HepG2 (cell line): Measurements from ENCODE around the gene CPA2. TPM values are rescaled to one million over a fixed set of nuclear protein-coding genes. Genes with fewer than 3 reads are reported as not detected.

Source experiments
- ATAC-seq: fragments of 200-7000 bp; cut with Tn5 transposase; 3 replicates; pipeline ENCODE4 v1.9.1; 2020; ENCODE audit warnings: mild to moderate bottlenecking, moderate library complexity
- BruUV-seq: library from RNA; stranded (reverse); fragments of 400-500 nt; replicated peaks from 2 replicates; lab custom pipeline; 2021; lab: Mats Ljungman, UMichigan
- CTCF ChIA-PET: fragments of 300-600 bp; formaldehyde crosslinking; extraction: SDS; loops from one replicate; lab custom pipeline; 2021; ENCODE audit warnings: low total read pairs, inconsistent platforms, low intra/inter-chr PET ratio; lab: Yijun Ruan, JAX
- POLR2A ChIA-PET: fragments of 350-600 bp; sonication (Branson Sonifier 250); formaldehyde crosslinking; loops from one replicate; lab custom pipeline; 2020; ENCODE audit warnings: antibody characterized with exemption, inconsistent platforms; lab: Yijun Ruan, JAX
- DNase-seq: peaks from one replicate; pipeline ENCODE4 v3.0.0-alpha.2; 2015; ENCODE audit warnings: low spot score
- FAIRE-seq: peaks from 3 replicates; lab custom pipeline; 2011; peaks lifted over from hg19 to GRCh38; lab: Jason Lieb, UNC
- H2AFZ ChIP-seq: one replicate; pipeline ENCODE4 v1.6.1; 2011; ENCODE audit warnings: low read length, inconsistent platforms
- H3K27ac ChIP-seq: fragments of 300-600 bp; 3 replicates; pipeline ENCODE4 v1.8.0; 2011; ENCODE audit warnings: mixed run types, mild to moderate bottlenecking, mixed read lengths, low read length, inconsistent platforms; ENCODE audit not compliant: insufficient read depth; ENCODE audit errors: extremely low read length
- H3K27me3 ChIP-seq, 2 experiments: fragments of 200-600 bp in 1 of 2; 2 replicates in 1 of 2; 3 replicates in 1 of 2; pipeline versions ENCODE4 v1.6.0 to v1.8.0; 2011; ENCODE audit warnings: low read length in 2 of 2, mild to moderate bottlenecking in 2 of 2, moderate library complexity in 2 of 2, inconsistent platforms in 1 of 2; ENCODE audit not compliant: insufficient read depth in 2 of 2, control insufficient read depth in 1 of 2
- H3K36me3 ChIP-seq, 2 experiments: fragments of 200-600 bp in 1 of 2; replicated peaks in 1 of 2; 2 replicates in 1 of 2; 3 replicates in 1 of 2; pipeline versions ENCODE4 v1.5.1 to v1.8.0; 2011; ENCODE audit warnings: low read length in 2 of 2, inconsistent platforms in 1 of 2; ENCODE audit not compliant: insufficient read depth in 2 of 2, control insufficient read depth in 1 of 2
- H3K4me1 ChIP-seq: 2 replicates; pipeline ENCODE4 v1.5.1; 2012; ENCODE audit warnings: low read length, inconsistent platforms; ENCODE audit not compliant: insufficient read depth
- H3K4me2 ChIP-seq: 2 replicates; pipeline ENCODE4 v1.6.0; 2011; ENCODE audit warnings: low read depth, low read length, inconsistent platforms
- H3K4me3 ChIP-seq, 3 experiments: fragments of 200-600 bp in 1 of 3; sonication (generic), shearing (Covaris generic) in 1 of 3; replicated peaks in 1 of 3; 2 replicates each; pipeline ENCODE4 v1.5.1; 2011 to 2016; ENCODE audit warnings: low read length in 3 of 3, inconsistent platforms in 2 of 3, low read depth in 2 of 3, mild to moderate bottlenecking in 2 of 3, control low read depth in 1 of 3, mixed read lengths in 1 of 3; ENCODE audit not compliant: insufficient read depth in 1 of 3
- H3K79me2 ChIP-seq: one replicate; pipeline ENCODE4 v1.6.1; 2011; ENCODE audit warnings: low read length, inconsistent platforms; ENCODE audit not compliant: insufficient read depth
- H3K9ac ChIP-seq: 2 replicates; pipeline ENCODE4 v1.6.0; 2011; ENCODE audit warnings: mild to moderate bottlenecking, low read depth, low read length, inconsistent platforms; ENCODE audit not compliant: insufficient read depth
- H3K9me3 ChIP-seq: 2 replicates; pipeline ENCODE4 v1.5.1; 2012; ENCODE audit warnings: mild to moderate bottlenecking, low read length
- H4K20me1 ChIP-seq: 2 replicates; pipeline ENCODE4 v1.6.0; 2011; ENCODE audit warnings: inconsistent platforms, mild to moderate bottlenecking, low read length, moderate library complexity; ENCODE audit not compliant: insufficient read depth
- EHMT2 ChIP-seq: fragments of 200-600 bp; sonication (generic); IDR thresholded peaks from 2 replicates; pipeline ENCODE4 v1.7.0; 2017; ENCODE audit warnings: antibody characterized with exemption, low read depth, low read length, borderline replicate concordance
- FOXO1 ChIP-seq: sonication (generic); formaldehyde crosslinking; IDR thresholded peaks from 2 replicates; pipeline ENCODE4 v1.4.0; 2020; ENCODE audit warnings: missing genetic modification reagents
- GABPB1 ChIP-seq: IDR thresholded peaks from 2 replicates; pipeline ENCODE4 v1.6.1; 2016; ENCODE audit warnings: mild to moderate bottlenecking, missing genetic modification reagents, moderate library complexity, missing compliant biosample characterization
- KAT2B ChIP-seq: fragments of 150-350 bp; IDR thresholded peaks from 2 replicates; pipeline ENCODE4 v1.6.1; 2014; ENCODE audit warnings: low read depth, low read length, borderline replicate concordance
- MAFF ChIP-seq: IDR thresholded peaks from 2 replicates; pipeline ENCODE4 v1.6.1; 2011; ENCODE audit warnings: low read depth, low read length, improper control_type of control experiment
- PCBP1 ChIP-seq: fragments of 200-400 bp; formaldehyde crosslinking; IDR thresholded peaks from 2 replicates; pipeline ENCODE4 v1.6.1; 2017; ENCODE audit warnings: mild to moderate bottlenecking, low read depth, low read length, borderline replicate concordance
- PRPF4 ChIP-seq: fragments of 200-400 bp; formaldehyde crosslinking; IDR thresholded peaks from 2 replicates; pipeline ENCODE4 v1.6.1; 2016; ENCODE audit warnings: low read length, low read depth; ENCODE audit not compliant: poor library complexity, severe bottlenecking
- SRSF1 ChIP-seq: fragments of 200-400 bp; formaldehyde crosslinking; optimal IDR thresholded peaks from 2 replicates; pipeline ENCODE3; 2017; ENCODE audit warnings: mild to moderate bottlenecking, low read depth, low read length, moderate library complexity
- STAG1 ChIP-seq: sonication (generic); formaldehyde crosslinking; IDR thresholded peaks from 2 replicates; pipeline ENCODE4 v1.4.0; 2020; ENCODE audit warnings: missing genetic modification reagents
- ZNF549 ChIP-seq: sonication (generic); formaldehyde crosslinking; IDR thresholded peaks from 2 replicates; pipeline ENCODE4 v1.5.0; 2020; ENCODE audit warnings: missing genetic modification reagents
- ZNF790 ChIP-seq: sonication (generic); formaldehyde crosslinking; IDR thresholded peaks from 2 replicates; pipeline ENCODE4 v1.8.0; 2022; ENCODE audit warnings: missing genetic modification reagents, mild to moderate bottlenecking, borderline replicate concordance
- WGBS: methylation state at CpG from one replicate; pipeline ENCODE4 v1.1.6; 2017; ENCODE audit warnings: low lambda C conversion rate; 5-methylcytosine and 5-hydroxymethylcytosine counted together
- in situ Hi-C: cut with HindIII; loops from 2 replicates; pipeline ENCODE4 v1.10.0; 2017; ENCODE audit warnings: low pct_unique_long_range_greater_than_20kb; ENCODE audit not compliant: extremely low pct_ligation_motif_present
- intact Hi-C: fragments of 100-400 bp; cut with micrococcal nuclease; formaldehyde crosslinking; loops from one replicate; pipeline ENCODE4 v1.10.0; 2022; ENCODE audit not compliant: unreplicated experiment
- polyA plus RNA-seq, 8 experiments: library from polyadenylated mRNA; depleted of rRNA in 3 of 8; stranded (reverse) in 7 of 8; unstranded in 1 of 8; fragments of >200 nt; fragmentation: Illumina TruSeq in 4 of 8; extraction: Trizol in 4 of 8; gene quantifications; 2 replicates each; pipeline versions ENCODE4 v1.2.1 to v1.2.3, GENCODE V29; 2011 to 2016; ENCODE audit warnings: low read depth in 4 of 8, missing spikeins in 1 of 8, mixed read lengths in 1 of 8; ENCODE audit not compliant: insufficient read depth in 1 of 8
- total RNA-seq, 5 experiments: library from RNA; depleted of rRNA; stranded (reverse); fragments of >200 nt; fragmentation: Illumina TruSeq; extraction: Trizol; gene quantifications; 2 replicates each; pipeline ENCODE4 v1.2.3, GENCODE V29; 2016; ENCODE audit warnings: low read depth in 1 of 5
- TF ChIP-seq, protein P1 (sequence below): sonication (generic); formaldehyde crosslinking; IDR thresholded peaks from 2 replicates; pipeline ENCODE4 v1.5.0; 2020; ENCODE audit warnings: mild to moderate bottlenecking, missing genetic modification reagents, borderline replicate concordance
- TF ChIP-seq, protein P2 (sequence below): sonication (generic); formaldehyde crosslinking; IDR thresholded peaks from 2 replicates; pipeline ENCODE4 v1.5.0; 2020; ENCODE audit warnings: missing genetic modification reagents
- TF ChIP-seq, protein P3 (sequence below): sonication (generic); formaldehyde crosslinking; IDR thresholded peaks from 2 replicates; pipeline ENCODE4 v1.9.0; 2022; ENCODE audit warnings: missing genetic modification reagents, mild to moderate bottlenecking, borderline replicate concordance

Gene CPA2
- total and polyA plus RNA-seq, 2 of the 13 experiments (the other 11 are each of a cell fraction or from before 2014, with no cell fraction given), result not detected

DNA sequence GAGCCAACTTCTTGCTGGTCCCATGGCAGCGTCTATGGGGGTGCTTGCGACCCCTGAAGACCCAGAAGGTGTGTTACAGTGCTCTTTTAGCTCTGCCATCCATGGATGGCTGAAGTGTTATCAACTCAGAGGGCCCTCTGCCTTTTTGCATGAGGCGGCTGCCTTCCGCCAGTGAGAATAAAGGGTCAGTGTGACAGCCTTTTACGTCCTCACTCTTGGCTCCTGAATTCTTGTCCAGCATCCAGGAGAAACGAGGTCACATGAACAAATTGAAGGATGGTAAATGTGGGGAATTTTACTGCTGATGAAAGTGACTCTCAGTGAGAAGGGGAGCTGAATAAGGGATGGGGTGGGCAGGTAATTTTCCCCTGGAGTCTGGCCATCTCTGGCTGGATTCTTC lies 34.9 kb upstream of the CPA2 start:
- H3K4me1 ChIP-seq, result peaks cover 56% of the 10 kb centered on the region
- H3K27me3 ChIP-seq, result no peaks in the 10 kb centered on the region
- ATAC-seq (no peak), DNase-seq (no peak), FAIRE-seq (no peak)
- no TSS peak for BruUV-seq
- 31% methylated on average over 3 of the region's 6 CpGs for WGBS
- no peak overlapping the region for H3K9ac ChIP-seq
- no peaks in the 10 kb centered on the region for H3K79me2 ChIP-seq
- POLR2A ChIA-PET, result no interaction called here
- intact Hi-C loops, result no loop called here
- in situ Hi-C loops, result no loop called here
- no peak overlapping the region for H3K4me2 ChIP-seq
- H4K20me1 ChIP-seq, result no peaks in the 10 kb centered on the region
- no peak overlapping the region for H3K27ac ChIP-seq
- H3K36me3 ChIP-seq, result no peaks in the 10 kb centered on the region
- H3K4me3 ChIP-seq, result no peak overlapping the region
- 0 out of 2 replicates have a peak, but pooled peaks cover under 1% of the 10 kb centered on the region for H3K9me3 ChIP-seq
- H2AFZ ChIP-seq, result no peak overlapping the region
- CTCF ChIA-PET, result no interaction called here
- TF ChIP-seq GABPB1 (CRISPR knock-in tag), result no peak
- TF ChIP-seq, protein P1, sequence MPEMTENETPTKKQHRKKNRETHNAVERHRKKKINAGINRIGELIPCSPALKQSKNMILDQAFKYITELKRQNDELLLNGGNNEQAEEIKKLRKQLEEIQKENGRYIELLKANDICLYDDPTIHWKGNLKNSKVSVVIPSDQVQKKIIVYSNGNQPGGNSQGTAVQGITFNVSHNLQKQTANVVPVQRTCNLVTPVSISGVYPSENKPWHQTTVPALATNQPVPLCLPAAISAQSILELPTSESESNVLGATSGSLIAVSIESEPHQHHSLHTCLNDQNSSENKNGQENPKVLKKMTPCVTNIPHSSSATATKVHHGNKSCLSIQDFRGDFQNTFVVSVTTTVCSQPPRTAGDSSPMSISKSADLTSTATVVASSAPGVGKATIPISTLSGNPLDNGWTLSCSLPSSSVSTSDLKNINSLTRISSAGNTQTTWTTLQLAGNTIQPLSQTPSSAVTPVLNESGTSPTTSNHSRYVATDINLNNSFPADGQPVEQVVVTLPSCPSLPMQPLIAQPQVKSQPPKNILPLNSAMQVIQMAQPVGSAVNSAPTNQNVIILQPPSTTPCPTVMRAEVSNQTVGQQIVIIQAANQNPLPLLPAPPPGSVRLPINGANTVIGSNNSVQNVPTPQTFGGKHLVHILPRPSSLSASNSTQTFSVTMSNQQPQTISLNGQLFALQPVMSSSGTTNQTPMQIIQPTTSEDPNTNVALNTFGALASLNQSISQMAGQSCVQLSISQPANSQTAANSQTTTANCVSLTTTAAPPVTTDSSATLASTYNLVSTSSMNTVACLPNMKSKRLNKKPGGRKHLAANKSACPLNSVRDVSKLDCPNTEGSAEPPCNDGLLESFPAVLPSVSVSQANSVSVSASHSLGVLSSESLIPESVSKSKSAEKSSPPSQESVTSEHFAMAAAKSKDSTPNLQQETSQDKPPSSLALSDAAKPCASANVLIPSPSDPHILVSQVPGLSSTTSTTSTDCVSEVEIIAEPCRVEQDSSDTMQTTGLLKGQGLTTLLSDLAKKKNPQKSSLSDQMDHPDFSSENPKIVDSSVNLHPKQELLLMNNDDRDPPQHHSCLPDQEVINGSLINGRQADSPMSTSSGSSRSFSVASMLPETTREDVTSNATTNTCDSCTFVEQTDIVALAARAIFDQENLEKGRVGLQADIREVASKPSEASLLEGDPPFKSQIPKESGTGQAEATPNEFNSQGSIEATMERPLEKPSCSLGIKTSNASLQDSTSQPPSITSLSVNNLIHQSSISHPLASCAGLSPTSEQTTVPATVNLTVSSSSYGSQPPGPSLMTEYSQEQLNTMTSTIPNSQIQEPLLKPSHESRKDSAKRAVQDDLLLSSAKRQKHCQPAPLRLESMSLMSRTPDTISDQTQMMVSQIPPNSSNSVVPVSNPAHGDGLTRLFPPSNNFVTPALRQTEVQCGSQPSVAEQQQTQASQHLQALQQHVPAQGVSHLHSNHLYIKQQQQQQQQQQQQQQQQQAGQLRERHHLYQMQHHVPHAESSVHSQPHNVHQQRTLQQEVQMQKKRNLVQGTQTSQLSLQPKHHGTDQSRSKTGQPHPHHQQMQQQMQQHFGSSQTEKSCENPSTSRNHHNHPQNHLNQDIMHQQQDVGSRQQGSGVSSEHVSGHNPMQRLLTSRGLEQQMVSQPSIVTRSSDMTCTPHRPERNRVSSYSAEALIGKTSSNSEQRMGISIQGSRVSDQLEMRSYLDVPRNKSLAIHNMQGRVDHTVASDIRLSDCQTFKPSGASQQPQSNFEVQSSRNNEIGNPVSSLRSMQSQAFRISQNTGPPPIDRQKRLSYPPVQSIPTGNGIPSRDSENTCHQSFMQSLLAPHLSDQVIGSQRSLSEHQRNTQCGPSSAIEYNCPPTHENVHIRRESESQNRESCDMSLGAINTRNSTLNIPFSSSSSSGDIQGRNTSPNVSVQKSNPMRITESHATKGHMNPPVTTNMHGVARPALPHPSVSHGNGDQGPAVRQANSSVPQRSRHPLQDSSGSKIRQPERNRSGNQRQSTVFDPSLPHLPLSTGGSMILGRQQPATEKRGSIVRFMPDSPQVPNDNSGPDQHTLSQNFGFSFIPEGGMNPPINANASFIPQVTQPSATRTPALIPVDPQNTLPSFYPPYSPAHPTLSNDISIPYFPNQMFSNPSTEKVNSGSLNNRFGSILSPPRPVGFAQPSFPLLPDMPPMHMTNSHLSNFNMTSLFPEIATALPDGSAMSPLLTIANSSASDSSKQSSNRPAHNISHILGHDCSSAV, result no peak
- no peak for TF ChIP-seq ZNF790 (CRISPR knock-in tag)
- no peak for TF ChIP-seq MAFF
- no peak for TF ChIP-seq PRPF4
- no peak for TF ChIP-seq FOXO1 (CRISPR knock-in tag)
- TF ChIP-seq, protein P2, sequence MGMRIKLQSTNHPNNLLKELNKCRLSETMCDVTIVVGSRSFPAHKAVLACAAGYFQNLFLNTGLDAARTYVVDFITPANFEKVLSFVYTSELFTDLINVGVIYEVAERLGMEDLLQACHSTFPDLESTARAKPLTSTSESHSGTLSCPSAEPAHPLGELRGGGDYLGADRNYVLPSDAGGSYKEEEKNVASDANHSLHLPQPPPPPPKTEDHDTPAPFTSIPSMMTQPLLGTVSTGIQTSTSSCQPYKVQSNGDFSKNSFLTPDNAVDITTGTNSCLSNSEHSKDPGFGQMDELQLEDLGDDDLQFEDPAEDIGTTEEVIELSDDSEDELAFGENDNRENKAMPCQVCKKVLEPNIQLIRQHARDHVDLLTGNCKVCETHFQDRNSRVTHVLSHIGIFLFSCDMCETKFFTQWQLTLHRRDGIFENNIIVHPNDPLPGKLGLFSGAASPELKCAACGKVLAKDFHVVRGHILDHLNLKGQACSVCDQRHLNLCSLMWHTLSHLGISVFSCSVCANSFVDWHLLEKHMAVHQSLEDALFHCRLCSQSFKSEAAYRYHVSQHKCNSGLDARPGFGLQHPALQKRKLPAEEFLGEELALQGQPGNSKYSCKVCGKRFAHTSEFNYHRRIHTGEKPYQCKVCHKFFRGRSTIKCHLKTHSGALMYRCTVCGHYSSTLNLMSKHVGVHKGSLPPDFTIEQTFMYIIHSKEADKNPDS (CRISPR knock-in tag), result no peak
- no peak for TF ChIP-seq STAG1 (CRISPR knock-in tag)
- no peak for TF ChIP-seq PCBP1
- TF ChIP-seq EHMT2, result no peak
- TF ChIP-seq, protein P3, sequence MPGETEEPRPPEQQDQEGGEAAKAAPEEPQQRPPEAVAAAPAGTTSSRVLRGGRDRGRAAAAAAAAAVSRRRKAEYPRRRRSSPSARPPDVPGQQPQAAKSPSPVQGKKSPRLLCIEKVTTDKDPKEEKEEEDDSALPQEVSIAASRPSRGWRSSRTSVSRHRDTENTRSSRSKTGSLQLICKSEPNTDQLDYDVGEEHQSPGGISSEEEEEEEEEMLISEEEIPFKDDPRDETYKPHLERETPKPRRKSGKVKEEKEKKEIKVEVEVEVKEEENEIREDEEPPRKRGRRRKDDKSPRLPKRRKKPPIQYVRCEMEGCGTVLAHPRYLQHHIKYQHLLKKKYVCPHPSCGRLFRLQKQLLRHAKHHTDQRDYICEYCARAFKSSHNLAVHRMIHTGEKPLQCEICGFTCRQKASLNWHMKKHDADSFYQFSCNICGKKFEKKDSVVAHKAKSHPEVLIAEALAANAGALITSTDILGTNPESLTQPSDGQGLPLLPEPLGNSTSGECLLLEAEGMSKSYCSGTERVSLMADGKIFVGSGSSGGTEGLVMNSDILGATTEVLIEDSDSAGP (CRISPR knock-in tag), result no peak
- no peak for TF ChIP-seq SRSF1
- no peak for TF ChIP-seq KAT2B
- TF ChIP-seq ZNF549 (CRISPR knock-in tag), result no peak
